Suprapubic skin (tissue), 4 donors: ENCODE measurements around the gene KCNJ4. TPM values are rescaled to one million over a fixed set of nuclear protein-coding genes. Genes with fewer than 3 reads are reported as not detected.

ENCODE experiments used
- DNase-seq, 2 donors: peaks; one replicate each; pipeline ENCODE4 v3.0.0-alpha.2; 2019; ENCODE audit warnings: low spot score in 2 of 2
- H3K27ac ChIP-seq: fragments of 200-600 bp; sonication (generic); one replicate; pipeline ENCODE4 v1.5.1; 2019
- H3K27me3 ChIP-seq: fragments of 200-600 bp; sonication (generic); one replicate; pipeline ENCODE4 v1.5.1; 2019
- H3K36me3 ChIP-seq: fragments of 200-600 bp; sonication (generic); one replicate; pipeline ENCODE4 v1.5.1; 2019
- H3K4me1 ChIP-seq: fragments of 200-600 bp; sonication (generic); one replicate; pipeline ENCODE4 v1.5.1; 2019
- H3K4me3 ChIP-seq: fragments of 200-600 bp; sonication (generic); one replicate; pipeline ENCODE4 v1.5.1; 2019; ENCODE audit warnings: mild to moderate bottlenecking
- H3K9me3 ChIP-seq: fragments of 200-600 bp; sonication (generic); one replicate; pipeline ENCODE4 v1.5.1; 2019
- EP300 ChIP-seq: sonication (generic); formaldehyde crosslinking; IDR thresholded peaks from one replicate; pipeline ENCODE4 v1.6.1; 2017; ENCODE audit warnings: antibody characterized with exemption
- POLR2A ChIP-seq, 2 donors: fragments of 450-650 bp; IDR thresholded peaks; one replicate each; pipeline ENCODE4 v1.6.1; 2017; ENCODE audit warnings: antibody characterized with exemption in 2 of 2, mild to moderate bottlenecking in 2 of 2, moderate library complexity in 2 of 2
- POLR2AphosphoS5 ChIP-seq, 3 donors: sonication (generic); formaldehyde crosslinking; IDR thresholded peaks; one replicate each; pipeline ENCODE4 v1.6.1; 2017; ENCODE audit warnings: antibody characterized with exemption in 3 of 3
- WGBS: methylation state at CpG from one replicate; pipeline ENCODE4 v1.1.5; 2018; 5-methylcytosine and 5-hydroxymethylcytosine counted together
- total RNA-seq, 4 donors: library from RNA; depleted of rRNA; stranded (reverse); fragments of >200 nt; gene quantifications; one replicate each; pipeline ENCODE4 v1.1.0, GENCODE V29; 2016
- TF ChIP-seq, protein P1 (sequence below), 2 donors: fragments of 200-600 bp in 1 of 2; fragments of 450-650 bp in 1 of 2; sonication (generic) in 1 of 2; IDR thresholded peaks; one replicate each; pipeline ENCODE4 v1.5.1; 2016 to 2019; ENCODE audit warnings: antibody characterized with exemption in 2 of 2, mild to moderate bottlenecking in 1 of 2, moderate library complexity in 1 of 2

Gene KCNJ4
- under 1 TPM in 3 of 4 donors, not detected in 1; 0.21 to 0.55 (median 0.32) TPM for total RNA-seq

DNA sequence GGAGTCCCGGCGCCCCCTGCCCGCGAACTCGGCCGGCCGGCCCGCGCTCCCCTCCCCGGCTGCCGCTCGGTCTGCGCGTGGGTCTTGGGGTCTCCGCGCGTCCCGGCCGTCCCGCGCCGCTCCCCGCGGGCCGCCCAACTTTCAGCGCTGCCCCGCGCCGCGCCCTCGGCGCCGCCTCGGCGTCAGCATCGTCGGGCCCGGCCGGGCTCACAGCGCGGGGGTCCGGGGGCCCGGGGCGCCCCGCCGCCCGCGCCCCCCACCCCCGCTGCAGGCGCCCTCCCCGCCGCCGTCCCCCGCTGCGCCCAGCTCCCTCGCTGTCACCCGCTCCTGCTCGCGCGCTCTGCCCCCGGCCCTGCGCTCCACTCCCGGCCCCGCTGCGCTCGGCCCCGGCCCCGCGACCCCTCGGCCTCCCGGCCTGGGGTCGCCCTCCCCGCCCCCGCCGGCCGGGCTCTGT lies at the start of gene KCNJ4:
Gene KCNJ4, minus strand, starts transcription at position 124 of the 454 bp plus-strand sequence. CDS start 27,067 bp downstream, outside the sequence.
- Histone ChIP-seq H3K27me3 (peaks cover 87% of the 10 kb centered on the region), H3K4me3 (peak within 1 kb of the TSS; percentile 53), H3K4me1 (peaks cover 18% of the 10 kb centered on the region), H3K27ac (no peak within 1 kb of the TSS), H3K36me3 (no peaks in the 10 kb centered on the region), H3K9me3 (no peaks in the 10 kb centered on the region)
- WGBS: no CpG with 5 or more reads among the region's 76 CpGs
- TF ChIP-seq, protein P1, sequence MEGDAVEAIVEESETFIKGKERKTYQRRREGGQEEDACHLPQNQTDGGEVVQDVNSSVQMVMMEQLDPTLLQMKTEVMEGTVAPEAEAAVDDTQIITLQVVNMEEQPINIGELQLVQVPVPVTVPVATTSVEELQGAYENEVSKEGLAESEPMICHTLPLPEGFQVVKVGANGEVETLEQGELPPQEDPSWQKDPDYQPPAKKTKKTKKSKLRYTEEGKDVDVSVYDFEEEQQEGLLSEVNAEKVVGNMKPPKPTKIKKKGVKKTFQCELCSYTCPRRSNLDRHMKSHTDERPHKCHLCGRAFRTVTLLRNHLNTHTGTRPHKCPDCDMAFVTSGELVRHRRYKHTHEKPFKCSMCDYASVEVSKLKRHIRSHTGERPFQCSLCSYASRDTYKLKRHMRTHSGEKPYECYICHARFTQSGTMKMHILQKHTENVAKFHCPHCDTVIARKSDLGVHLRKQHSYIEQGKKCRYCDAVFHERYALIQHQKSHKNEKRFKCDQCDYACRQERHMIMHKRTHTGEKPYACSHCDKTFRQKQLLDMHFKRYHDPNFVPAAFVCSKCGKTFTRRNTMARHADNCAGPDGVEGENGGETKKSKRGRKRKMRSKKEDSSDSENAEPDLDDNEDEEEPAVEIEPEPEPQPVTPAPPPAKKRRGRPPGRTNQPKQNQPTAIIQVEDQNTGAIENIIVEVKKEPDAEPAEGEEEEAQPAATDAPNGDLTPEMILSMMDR (IDR thresholded peaks at IDR 0.05): no peak
- no peak for TF ChIP-seq POLR2A (IDR thresholded peaks at IDR 0.05)
- TF ChIP-seq POLR2AphosphoS5 (IDR thresholded peaks at IDR 0.05): no peak
- no peak for TF ChIP-seq EP300
- no peak for DNase-seq

DNA sequence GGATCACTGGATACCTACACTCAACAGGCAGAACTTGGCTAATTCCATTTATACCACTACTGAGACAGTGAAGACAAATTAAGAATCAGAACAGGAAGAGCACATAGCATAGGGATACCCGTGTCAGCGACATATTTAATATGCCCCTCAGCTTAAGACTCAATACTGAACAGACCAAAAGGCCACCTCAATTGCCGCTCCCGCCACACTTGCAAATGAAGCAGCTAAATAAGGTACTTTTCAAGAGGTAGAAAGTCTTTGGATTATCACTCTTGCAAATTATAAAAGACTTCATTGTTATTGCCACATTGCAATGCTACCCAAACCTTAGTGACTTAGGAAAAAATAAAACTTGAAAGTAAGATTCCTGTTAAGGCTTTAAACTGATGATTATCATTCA lies 48.0 kb upstream of the KCNJ4 start:
- TF ChIP-seq POLR2AphosphoS5 (IDR thresholded peaks at IDR 0.05) (no peak), EP300 (no peak), POLR2A (IDR thresholded peaks at IDR 0.05) (no peak)
- TF ChIP-seq, protein P1 (IDR thresholded peaks at IDR 0.05): no peak
- Histone ChIP-seq H3K4me3 (peak overlapping the region; percentile 83), H3K4me1 (peaks cover 65% of the 10 kb centered on the region), H3K27me3 (no peaks in the 10 kb centered on the region), H3K36me3 (peaks cover 41% of the 10 kb centered on the region), H3K9me3 (no peaks in the 10 kb centered on the region), H3K27ac (no peak overlapping the region)
- 28% methylated on average over 4 of the region's 4 CpGs for WGBS
- DNase-seq: no peak

DNA sequence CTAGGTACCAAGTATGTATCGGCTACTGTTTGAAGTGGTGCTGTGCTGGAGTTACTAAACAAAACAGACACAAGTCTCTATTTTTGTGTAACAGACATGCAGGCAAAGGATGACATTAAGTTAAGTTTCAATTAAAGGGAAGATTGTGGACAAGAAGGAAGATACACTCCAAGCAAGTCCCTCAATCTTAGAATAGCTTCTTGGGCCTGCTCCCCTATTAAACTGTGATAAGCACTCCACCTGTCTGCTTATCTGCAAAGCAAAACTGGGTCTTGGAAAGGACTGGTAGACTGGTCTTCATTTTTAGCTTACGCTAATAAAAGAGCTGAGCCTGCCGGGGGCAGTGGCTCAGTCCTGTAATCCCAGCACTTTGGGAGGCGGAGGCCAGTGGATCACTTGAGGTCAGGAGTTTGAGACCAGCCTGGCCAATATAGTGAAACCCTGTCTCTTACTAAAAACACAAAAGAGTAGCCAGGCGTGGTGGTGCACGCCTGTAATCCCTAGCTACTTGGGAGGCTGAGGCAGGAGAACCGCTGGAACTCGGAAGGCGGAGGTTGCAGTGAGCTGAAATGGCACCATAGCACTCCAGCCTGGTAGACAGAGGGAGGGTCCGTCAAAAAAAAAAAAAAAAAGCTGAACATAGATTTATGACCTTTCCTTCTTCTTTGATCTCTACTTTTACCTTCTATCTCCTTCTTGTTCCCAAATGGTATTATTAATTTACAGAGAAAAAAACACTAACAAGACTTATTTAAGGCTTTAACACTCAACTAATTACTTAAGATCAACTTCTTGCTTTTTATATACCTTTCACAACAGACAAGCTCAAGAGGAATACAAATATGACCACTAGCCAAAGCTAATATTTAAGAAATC lies 47.0 kb upstream of the KCNJ4 start:
- 86% methylated on average over 10 of the region's 10 CpGs for WGBS
- Histone ChIP-seq H3K4me1 (peaks cover 62% of the 10 kb centered on the region), H3K4me3 (no peak overlapping the region), H3K9me3 (no peaks in the 10 kb centered on the region), H3K27ac (no peak overlapping the region), H3K27me3 (no peaks in the 10 kb centered on the region), H3K36me3 (peaks cover 51% of the 10 kb centered on the region)
- no peak for TF ChIP-seq POLR2AphosphoS5 (IDR thresholded peaks at IDR 0.05)
- no peak for TF ChIP-seq POLR2A (IDR thresholded peaks at IDR 0.05)
- TF ChIP-seq EP300: no peak
- TF ChIP-seq, protein P1 (IDR thresholded peaks at IDR 0.05): no peak
- no peak for DNase-seq

DNA sequence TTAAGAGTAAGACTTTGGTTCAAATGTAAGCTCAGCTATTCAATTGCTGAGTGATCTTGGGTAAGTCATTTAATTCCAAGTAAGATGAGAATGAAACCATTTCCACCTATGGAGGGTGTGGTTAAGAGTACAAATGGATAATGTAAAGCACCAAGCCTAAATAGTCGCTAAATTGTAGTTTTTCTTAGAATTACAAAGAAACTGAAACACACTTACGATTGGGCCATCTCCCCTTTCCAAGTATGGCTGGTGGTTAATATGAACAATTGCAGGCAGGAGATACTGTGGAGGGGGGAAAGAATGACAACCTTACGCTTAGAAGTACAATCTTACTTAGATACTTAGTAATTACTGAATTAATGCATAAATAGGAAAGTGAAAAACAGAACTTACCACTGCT lies 42.9 kb upstream of the KCNJ4 start:
- Histone ChIP-seq H3K36me3 (peaks cover 92% of the 10 kb centered on the region), H3K4me1 (peaks cover 33% of the 10 kb centered on the region), H3K9me3 (no peaks in the 10 kb centered on the region), H3K27me3 (no peaks in the 10 kb centered on the region), H3K4me3 (no peak overlapping the region), H3K27ac (no peak overlapping the region)
- TF ChIP-seq EP300: no peak
- TF ChIP-seq, protein P1 (IDR thresholded peaks at IDR 0.05): no peak
- no peak for DNase-seq
- WGBS: 87% methylated on average over 3 of the region's 3 CpGs

DNA sequence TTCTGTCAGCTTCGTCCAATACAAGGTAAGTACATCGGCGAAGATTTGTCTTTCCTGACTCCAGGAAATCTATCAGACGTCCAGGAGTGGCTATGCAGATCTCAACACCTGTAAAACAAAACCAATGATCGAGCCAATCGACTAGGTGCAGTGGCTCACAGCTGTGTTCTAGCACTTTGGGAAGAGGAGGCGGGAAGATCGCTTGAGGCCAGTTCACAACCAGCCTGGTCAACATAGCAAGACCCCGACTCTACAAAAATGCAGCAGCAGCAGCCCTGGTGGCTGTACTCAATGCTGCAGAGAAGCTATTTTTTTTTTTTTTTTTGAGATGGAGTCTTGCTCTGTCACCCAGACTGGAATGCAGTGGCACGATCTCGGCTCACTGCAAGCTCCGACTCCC lies 39.9 kb upstream of the KCNJ4 start:
- Histone ChIP-seq H3K9me3 (no peaks in the 10 kb centered on the region), H3K27ac (no peak overlapping the region), H3K4me1 (peaks cover 24% of the 10 kb centered on the region), H3K27me3 (no peaks in the 10 kb centered on the region), H3K4me3 (no peak overlapping the region), H3K36me3 (peaks cover 100% of the 10 kb centered on the region)
- WGBS: 92% methylated on average over 12 of the region's 12 CpGs
- no peak for TF ChIP-seq EP300
- TF ChIP-seq POLR2A (IDR thresholded peaks at IDR 0.05): no peak
- TF ChIP-seq, protein P1 (IDR thresholded peaks at IDR 0.05): no peak
- TF ChIP-seq POLR2AphosphoS5 (IDR thresholded peaks at IDR 0.05): no peak
- no peak for DNase-seq
